ENCODE data around the gene GAB3. TPM values are rescaled to one million over a fixed set of nuclear protein-coding genes. Genes with fewer than 3 reads are reported as not detected.

GAB3 gene
- total and polyA plus RNA-seq, 9 of the 15 experiments (the other 6 are each of a cell fraction or from before 2014, with no cell fraction given) = 16.1 to 31.4 (median 20.2) TPM

DNA sequence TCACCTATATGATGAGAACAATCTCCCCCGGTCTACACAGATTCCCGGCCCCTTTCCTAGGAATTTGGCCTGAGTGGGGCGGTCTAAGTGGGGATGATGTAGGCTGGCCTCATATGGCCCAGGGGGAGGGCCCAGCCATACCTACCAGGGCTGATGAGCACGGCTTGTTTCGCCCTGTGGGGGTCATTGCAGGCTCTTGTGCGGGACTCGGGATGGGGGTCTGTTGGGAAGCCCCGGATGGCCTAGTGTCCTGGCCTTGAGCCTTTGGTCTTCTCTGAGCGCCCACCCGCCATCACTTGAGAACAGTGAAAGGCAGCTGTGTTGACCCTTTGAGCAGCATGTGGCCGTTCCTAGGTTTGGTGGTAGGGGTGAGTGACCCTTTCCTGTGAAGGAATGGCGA, 92.7 kb downstream of the GAB3 start (continued):
- no peak for TF ChIP-seq CHAMP1 (IDR thresholded peaks at IDR 0.05)
- no peak for TF ChIP-seq XRCC5 (IDR thresholded peaks at IDR 0.05; ENCODE audit: low read depth, low read length)
- TF ChIP-seq ERF (CRISPR knock-in tag; IDR thresholded peaks at IDR 0.05) = no peak
- TF ChIP-seq KDM5B (IDR thresholded peaks at IDR 0.05; ENCODE audit: insufficient replicate concordance, low read depth, low read length) = no peak

GRCh38 chrX:154657226-154657805, 93.6 kb downstream of the GAB3 start:
- Histone ChIP-seq H3K36me3 (ENCODE audit: control insufficient read depth, insufficient read depth, low read length) (no peaks in the 10 kb centered on the region), H4K20me1 (replicated peaks; ENCODE audit: control insufficient read depth, insufficient read depth, low read length) (no peaks in the 10 kb centered on the region), H2AFZ (ENCODE audit: low read depth, low read length) (no peak overlapping the region), H3K9ac (ENCODE audit: insufficient read depth in 1 of 2, low read depth in 2 of 2, low read length in 2 of 2) (no peak overlapping the region), H3K4me1 (replicated peaks in 1 of 2; ENCODE audit: control insufficient read depth in 2 of 2, insufficient read depth in 2 of 2, low read length in 2 of 2) (peaks cover 0 to 7% of the 10 kb centered on the region in 2 experiments; a peak in 2 of 5 replicates), H3K27me3 (ENCODE audit: control insufficient read depth in 2 of 2, insufficient read depth in 2 of 2, low read length in 2 of 2) (peaks cover 2 to 28% of the 10 kb centered on the region in 2 experiments; a peak in 3 of 5 replicates), H3K4me3 (no peak overlapping the region), H3K27ac (ENCODE audit: extremely low read depth, low read depth, low read length) (no peak overlapping the region), H3K4me2 (ENCODE audit: insufficient read depth, low read length) (no peak overlapping the region), H3K79me2 (ENCODE audit: control insufficient read depth, insufficient read depth, low read length) (no peaks in the 10 kb centered on the region; the same call in 2 of the 3 replicates), H3K9me1 (ENCODE audit: control insufficient read depth, insufficient read depth, low read length) (no peaks in the 10 kb centered on the region), H3K9me3 (replicated peaks; ENCODE audit: control insufficient read depth, insufficient read depth, low read depth, low read length) (no peaks in the 10 kb centered on the region)
- FAIRE-seq (no peak), DNase-seq (ENCODE audit: extremely low read depth in 1 of 4, low spot score in 3 of 4) (no peak), ATAC-seq (no peak)
- intact Hi-C loops (cut with micrococcal nuclease) (no loop called here), in situ Hi-C loops (cut with MboI) (loop anchor here (10.0 kb wide), 1 partner anchor 73 kb away; the partner anchor contains the start of gene CTAG1A)
- POLR2A ChIA-PET = no interaction called here
- no TSS peak for BruUV-seq (replicated peaks)
- CTCF ChIA-PET (ENCODE audit: low intra/inter-chr PET ratio) = no interaction called here
- 16% methylated on average over 8 of the region's 15 CpGs for WGBS (ENCODE audit: insufficient coverage, low coverage, missing lambda C conversion rate)
- TF ChIP-seq C11orf30 (IDR thresholded peaks at IDR 0.05; ENCODE audit: low read depth) = peak; percentile 53; the same call in 1 of the 2 replicates
- no peak for TF ChIP-seq KAT7 (CRISPR knock-in tag; IDR thresholded peaks at IDR 0.05; ENCODE audit: borderline replicate concordance)
- TF ChIP-seq PHB2 (IDR thresholded peaks at IDR 0.05; ENCODE audit: low read depth) = no peak
- no peak for TF ChIP-seq ELK1 (CRISPR knock-in tag; IDR thresholded peaks at IDR 0.05)
- no peak for TF ChIP-seq ATF1 (CRISPR knock-in tag; IDR thresholded peaks at IDR 0.05)
- TF ChIP-seq ATF1 (tag; IDR thresholded peaks at IDR 0.05) = no peak
- no peak for TF ChIP-seq STAT5B (CRISPR knock-in tag; IDR thresholded peaks at IDR 0.05)
- no peak for TF ChIP-seq THAP12 (CRISPR knock-in tag; IDR thresholded peaks at IDR 0.05)
- no peak for TF ChIP-seq NELFE (IDR thresholded peaks at IDR 0.05; ENCODE audit: insufficient read depth, insufficient read length)
- no peak for TF ChIP-seq FOXA3 (CRISPR knock-in tag; conservative IDR thresholded peaks at IDR 0.05 in 1 of 2, IDR thresholded peaks at IDR 0.05 in 1 of 2)
- no peak for TF ChIP-seq ZNF586 (CRISPR knock-in tag; conservative IDR thresholded peaks at IDR 0.05)
- TF ChIP-seq ARID1B (IDR thresholded peaks at IDR 0.05) = no peak

All from K562 (cell line).